ENCODE data around the gene OR4K2.
"Not testable (repeated sequence)": the region's sequence is repeated elsewhere in the genome, so short reads cannot be mapped to it uniquely, and the experiment has no call there.

Gene OR4K2

GRCh38 chr14:19874842-19875241, at the start of gene OR4K2:
Gene OR4K2 (plus strand): TSS chr14:19875142. CDS start chr14:19876268, 1,126 bp downstream.
- no peak for DNase-seq (ENCODE audit: low read depth)

GRCh38 chr14:19827626-19828244, 47.2 kb upstream of the OR4K2 start:
- DNase-seq (ENCODE audit: low read depth) = not testable (repeated sequence)

- no peak for DNase-seq (ENCODE audit: low read depth)
These were observed 46.6 kb upstream of the OR4K2 start for GRCh38 chr14:19828314-19828713.

- DNase-seq (ENCODE audit: low read depth) = not testable (repeated sequence)
These were observed 40.6 kb upstream of the OR4K2 start for GRCh38 chr14:19834203-19834848.

- DNase-seq (ENCODE audit: low read depth) = no peak
These were observed 36.5 kb upstream of the OR4K2 start for GRCh38 chr14:19838433-19838832.

GRCh38 chr14:19851365-19851764, 23.6 kb upstream of the OR4K2 start:
- no peak for DNase-seq (ENCODE audit: low read depth)

- not testable (repeated sequence) for DNase-seq (ENCODE audit: low read depth)
These were observed 8.8 kb upstream of the OR4K2 start for GRCh38 chr14:19866061-19866669.

- no peak for DNase-seq (ENCODE audit: low read depth)
These were observed 1.8 kb upstream of the OR4K2 start for GRCh38 chr14:19873178-19873577.

GRCh38 chr14:19878029-19878642, 3.2 kb downstream of the OR4K2 start:
- DNase-seq (ENCODE audit: low read depth) = no peak

GRCh38 chr14:19895282-19895681, 20.3 kb downstream of the OR4K2 start:
- DNase-seq (ENCODE audit: low read depth) = no peak

GRCh38 chr14:19900999-19901398, 26.1 kb downstream of the OR4K2 start:
- no peak for DNase-seq (ENCODE audit: low read depth)

GRCh38 chr14:19902409-19902808, 27.5 kb downstream of the OR4K2 start:
- no peak for DNase-seq (ENCODE audit: low read depth)

GRCh38 chr14:19906665-19907064, 31.7 kb downstream of the OR4K2 start:
- no peak for DNase-seq (ENCODE audit: low read depth)

- DNase-seq (ENCODE audit: low read depth) = no peak
These were observed 36.2 kb downstream of the OR4K2 start for GRCh38 chr14:19911114-19911513.

- no peak for DNase-seq (ENCODE audit: low read depth)
These were observed 42.3 kb downstream of the OR4K2 start for GRCh38 chr14:19917243-19917642.

GRCh38 chr14:19917955-19918518, 43.1 kb downstream of the OR4K2 start:
- no peak for DNase-seq (ENCODE audit: low read depth)

GRCh38 chr14:19918553-19919264, 43.8 kb downstream of the OR4K2 start:
- no peak for DNase-seq (ENCODE audit: low read depth)

GRCh38 chr14:19920021-19920657, 45.2 kb downstream of the OR4K2 start, which contains the start of gene OR4K5:
Gene OR4K5 (plus strand): TSS chr14:19920607. CDS start chr14:19920607, 0 bp downstream.
- DNase-seq (ENCODE audit: low read depth) = no peak

- DNase-seq (ENCODE audit: low read depth) = no peak
These were observed 55.7 kb downstream of the OR4K2 start, which contains the start of gene OR4K1 for GRCh38 chr14:19930617-19931016. Gene OR4K1 (plus strand): TSS chr14:19930917. CDS start chr14:19935667, 4,750 bp downstream.

Measured in stimulated activated CD4-positive, alpha-beta T cell treated with anti-CD3 and anti-CD28 coated beads, Interleukin-2, amount 100 ng/mL, for 4 hours (primary cell).